NCI-H128 (cell line): ENCODE measurements around the gene NEU4.

Source experiments
- DNase-seq: peaks from one replicate; lab custom pipeline; 2025; ENCODE audit not compliant: unreplicated experiment; lab: John Stamatoyannopoulos, UW

NEU4 gene

DNA sequence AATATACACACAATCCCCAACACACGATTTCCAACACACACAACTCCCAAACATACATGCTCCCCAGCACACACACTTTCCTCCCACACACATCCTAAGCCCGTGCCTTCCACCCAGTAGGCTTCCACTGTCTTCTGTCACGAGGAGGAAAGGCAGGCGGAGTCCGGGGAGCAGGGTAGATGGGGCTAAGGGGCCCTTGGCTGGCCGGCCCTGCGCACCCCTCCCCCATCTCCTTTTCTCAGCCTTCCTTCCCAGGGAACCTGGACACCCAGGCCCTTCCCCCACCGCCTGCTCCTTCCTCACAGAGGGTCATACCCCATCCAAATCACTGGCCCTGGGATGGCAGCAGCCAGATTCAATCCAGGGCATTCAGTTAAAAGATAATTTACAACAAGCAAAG is 53.1 kb downstream of the NEU4 start:
- DNase-seq = no peak

DNA sequence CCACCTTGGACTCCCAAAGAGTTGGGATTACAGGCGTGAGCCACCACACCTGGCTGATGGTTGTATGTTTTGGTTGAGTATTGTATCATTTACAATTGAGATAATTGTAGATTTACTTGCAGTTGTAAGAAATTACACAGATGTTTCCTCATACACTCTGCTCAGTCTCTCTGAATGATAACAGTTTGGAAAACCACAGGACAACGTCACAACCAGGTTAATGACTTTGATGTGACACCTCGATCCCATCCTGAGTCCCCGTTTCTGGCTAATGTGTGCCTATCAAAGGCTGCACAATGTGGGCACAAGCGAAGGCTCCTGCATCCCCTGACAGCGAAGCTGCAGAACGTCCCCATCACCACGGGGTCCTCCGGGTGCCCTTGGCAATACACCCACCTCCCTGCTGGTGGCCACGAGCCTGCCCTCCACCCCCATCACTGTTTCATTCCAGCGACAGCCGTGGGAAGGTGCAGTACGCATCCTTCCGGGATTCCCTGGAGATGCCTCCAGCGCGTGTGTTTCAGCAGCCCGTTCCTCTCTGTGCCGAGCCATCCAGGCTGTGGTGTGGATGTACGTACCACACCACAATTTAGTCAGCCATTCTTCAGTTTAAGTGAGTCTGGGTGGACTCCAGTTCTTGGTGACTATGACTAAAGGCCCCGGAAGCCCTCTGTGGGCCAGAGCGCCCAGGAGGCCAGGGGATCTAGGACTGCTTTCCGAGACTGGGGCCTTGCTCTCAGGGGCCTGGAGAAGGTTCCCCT is 54.0 kb downstream of the NEU4 start:
- DNase-seq = no peak

DNA sequence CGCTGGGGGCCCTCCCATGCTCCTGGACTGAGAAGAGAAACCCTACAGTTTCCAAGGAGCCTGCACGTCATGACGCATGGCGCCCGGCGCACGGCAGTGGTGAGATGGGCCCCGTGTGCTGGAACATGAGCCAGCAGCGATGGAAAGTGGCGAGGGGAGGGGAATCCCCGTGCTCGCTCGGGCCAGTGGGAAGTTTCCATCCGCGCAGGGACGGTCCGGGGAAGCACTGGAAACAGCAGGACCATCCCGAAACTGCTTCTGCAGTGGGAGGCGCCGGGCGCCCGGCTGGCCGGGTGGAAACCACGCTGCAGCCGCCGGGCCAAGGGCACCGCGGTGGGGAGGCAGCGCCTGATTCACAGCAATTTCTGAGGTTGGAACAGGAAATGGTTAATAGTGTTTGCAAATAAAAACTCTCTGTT is 54.6 kb downstream of the NEU4 start:
- no peak for DNase-seq

DNA sequence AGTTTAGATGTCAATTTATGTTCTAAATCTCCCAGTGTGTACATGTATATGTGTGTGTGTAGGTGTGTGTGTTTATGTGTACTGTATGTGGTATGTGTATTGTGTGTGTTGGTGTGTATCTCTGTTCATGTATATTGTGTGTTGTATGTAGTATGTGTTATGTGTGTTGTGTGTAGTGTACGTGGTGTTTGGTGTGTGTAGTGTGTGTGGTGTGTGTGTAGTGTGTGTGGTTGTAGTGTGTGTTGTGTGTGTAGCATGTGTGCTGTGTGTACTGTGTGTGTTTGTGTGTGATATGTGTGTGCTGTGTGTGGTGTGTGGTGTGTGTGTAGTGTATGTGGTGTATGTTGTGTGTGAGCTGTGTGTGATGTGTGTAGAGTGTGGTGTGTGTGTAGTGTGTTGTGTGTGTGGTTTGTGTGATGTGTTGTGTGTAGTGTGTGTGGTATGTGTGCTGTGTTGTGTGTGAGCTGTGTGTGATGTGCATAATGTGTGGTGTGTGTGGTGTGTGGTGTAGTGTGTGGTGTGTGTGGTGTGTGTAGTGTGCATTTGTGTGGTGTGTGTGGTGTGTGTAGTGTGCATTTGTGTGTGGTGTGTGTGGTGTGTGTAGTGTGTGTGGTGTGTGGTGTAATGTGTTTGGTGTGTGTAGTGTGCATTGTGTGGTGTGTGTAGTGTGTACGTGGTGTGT is 55.3 kb downstream of the NEU4 start:
- no peak for DNase-seq

DNA sequence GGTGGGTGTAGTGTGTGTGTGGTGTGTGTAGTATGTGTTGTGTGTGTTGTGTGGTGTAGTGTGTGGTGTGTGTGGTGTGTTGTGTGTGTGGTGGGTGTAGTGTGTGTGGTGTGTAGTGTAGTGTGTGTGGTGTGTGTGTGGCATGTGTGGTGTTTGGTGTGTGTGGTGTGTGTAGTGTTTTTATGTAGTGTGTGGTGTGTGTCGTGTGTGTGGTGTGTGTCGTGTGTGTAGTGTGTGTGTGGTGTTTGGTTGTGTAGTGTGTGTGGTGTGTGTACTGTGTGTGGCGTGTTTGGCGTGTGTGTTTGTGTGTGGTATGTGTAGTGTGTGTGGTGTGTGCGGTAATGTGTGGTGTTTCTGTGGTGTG is 55.8 kb downstream of the NEU4 start:
- DNase-seq = no peak

DNA sequence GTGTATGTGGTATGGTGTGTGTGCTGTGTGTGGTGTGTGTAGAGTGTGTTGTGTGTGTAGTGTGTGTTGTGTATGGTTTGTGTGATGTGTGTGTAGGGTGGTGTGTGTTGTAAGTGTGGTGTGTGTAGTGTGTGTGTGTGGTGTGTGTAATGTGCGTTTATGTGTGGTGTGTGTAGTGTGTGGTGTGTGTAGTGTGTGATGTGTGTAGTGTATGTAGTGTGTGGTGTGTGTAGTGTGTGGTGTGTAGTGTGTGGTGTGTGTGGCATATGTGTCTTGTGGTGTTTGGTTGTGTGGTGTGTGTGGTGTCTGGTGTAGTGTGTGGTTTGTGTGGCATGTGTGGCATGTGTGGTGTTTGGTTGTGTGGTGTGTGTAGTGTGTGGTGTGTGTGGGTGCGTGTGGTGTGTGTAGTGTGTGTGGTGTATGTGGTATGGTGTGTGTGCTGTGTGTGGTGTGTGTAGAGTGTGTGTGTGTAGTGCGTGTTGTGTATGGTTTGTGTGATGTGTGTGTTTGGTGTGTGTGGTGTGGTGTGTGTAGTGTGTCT is 56.5 kb downstream of the NEU4 start:
- no peak for DNase-seq

DNA sequence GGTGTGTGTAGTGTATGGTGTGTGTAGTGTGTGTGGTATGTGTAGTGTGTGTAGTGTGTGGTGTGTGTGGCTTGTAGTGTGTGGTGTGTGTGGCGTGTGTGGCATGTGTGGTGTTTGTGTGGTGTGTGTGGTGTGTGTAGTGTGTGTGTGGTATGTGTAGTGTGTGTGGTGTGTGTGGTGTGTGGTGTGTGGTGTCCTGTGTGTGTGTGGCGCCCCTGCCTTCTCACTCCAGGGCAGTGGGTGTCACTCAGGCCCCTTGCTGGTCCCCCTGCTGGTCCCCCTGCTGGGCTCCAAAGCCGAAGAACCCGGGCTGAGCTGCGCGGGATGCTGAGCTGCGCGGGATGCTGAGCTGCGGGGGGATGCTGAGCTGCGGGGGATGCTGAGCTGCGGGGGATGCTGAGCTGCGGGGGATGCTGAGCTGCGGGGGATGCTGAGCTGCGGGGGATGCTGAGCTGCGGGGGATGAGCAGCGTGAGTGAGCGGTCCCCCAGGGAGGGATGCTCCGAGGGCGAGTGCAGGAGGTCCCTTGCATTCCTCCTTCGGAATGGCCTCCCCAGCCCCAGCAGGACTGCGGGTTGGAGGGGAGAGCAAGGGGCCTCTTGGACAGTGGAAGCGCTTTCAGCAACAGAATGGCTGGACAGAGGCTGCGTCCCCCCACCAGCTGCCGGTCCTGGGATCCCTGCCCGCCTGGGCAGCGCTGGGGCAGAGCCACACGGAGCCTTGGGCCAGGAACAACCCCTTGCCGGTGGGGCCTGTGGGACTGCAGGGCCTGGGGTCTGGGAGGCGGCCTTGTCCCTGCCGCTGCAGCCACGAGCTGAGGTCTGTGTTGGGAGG is 57.2 kb downstream of the NEU4 start:
- DNase-seq = no peak
